Measurements from ENCODE around the gene TJP1.
A peak's percentile ranks its signal among the peaks of the same experiment; 100 is the strongest.
"Not testable (repeated sequence)": the region's sequence is repeated elsewhere in the genome, so short reads cannot be mapped to it uniquely, and the experiment has no call there.

Gene TJP1

GRCh38 chr15:29740692-29741311 is 81.5 kb downstream of the TJP1 start:
- DNase-seq (ENCODE audit: insufficient read length, low spot score) (no peak), FAIRE-seq (no peak)
- TF ChIP-seq POLR2A (IDR thresholded peaks at IDR 0.05; ENCODE audit: low read depth, low read length): no peak

- FAIRE-seq (peak; percentile 100), DNase-seq (ENCODE audit: insufficient read length, low spot score) (peak; percentile 38)
- TF ChIP-seq POLR2A (IDR thresholded peaks at IDR 0.05; ENCODE audit: low read depth, low read length): no peak
Observed at GRCh38 chr15:29736744-29737020, 85.6 kb downstream of the TJP1 start.

GRCh38 chr15:29736012-29736743 is 86.1 kb downstream of the TJP1 start:
- DNase-seq (ENCODE audit: insufficient read length, low spot score) (no peak), FAIRE-seq (no peak)
- TF ChIP-seq POLR2A (IDR thresholded peaks at IDR 0.05; ENCODE audit: low read depth, low read length): no peak

- peak; percentile 38 for FAIRE-seq
- DNase-seq (ENCODE audit: insufficient read length, low spot score): no peak
- TF ChIP-seq POLR2A (IDR thresholded peaks at IDR 0.05; ENCODE audit: low read depth, low read length): no peak
Observed at GRCh38 chr15:29734917-29735572, 87.2 kb downstream of the TJP1 start.

- DNase-seq (ENCODE audit: insufficient read length, low spot score) (no peak), FAIRE-seq (no peak)
- no peak for TF ChIP-seq POLR2A (IDR thresholded peaks at IDR 0.05; ENCODE audit: low read depth, low read length)
Observed at GRCh38 chr15:29731865-29732264, 90.4 kb downstream of the TJP1 start.

- not testable (repeated sequence) for FAIRE-seq
Observed at GRCh38 chr15:29730471-29730870, 91.8 kb downstream of the TJP1 start.

GRCh38 chr15:29728418-29728817 is 93.8 kb downstream of the TJP1 start:
- TF ChIP-seq POLR2A (IDR thresholded peaks at IDR 0.05; ENCODE audit: low read depth, low read length): no peak
- no peak for FAIRE-seq
- no peak for DNase-seq (ENCODE audit: insufficient read length, low spot score)

More at GRCh38 chr15:29730471-29730870, 91.8 kb downstream of the TJP1 start:
- DNase-seq (ENCODE audit: insufficient read length, low spot score): not testable (repeated sequence)

- DNase-seq (ENCODE audit: insufficient read length, low spot score) (no peak), FAIRE-seq (peak; percentile 27)
- TF ChIP-seq POLR2A (IDR thresholded peaks at IDR 0.05; ENCODE audit: low read depth, low read length): no peak
Observed at GRCh38 chr15:29727871-29728270, 94.4 kb downstream of the TJP1 start.

- FAIRE-seq (no peak), DNase-seq (ENCODE audit: insufficient read length, low spot score) (no peak)
- TF ChIP-seq POLR2A (IDR thresholded peaks at IDR 0.05; ENCODE audit: low read depth, low read length): no peak
Observed at GRCh38 chr15:29726553-29726952, 95.7 kb downstream of the TJP1 start.

- DNase-seq (ENCODE audit: insufficient read length, low spot score) (no peak), FAIRE-seq (no peak)
- TF ChIP-seq POLR2A (IDR thresholded peaks at IDR 0.05; ENCODE audit: low read depth, low read length): no peak
Observed at GRCh38 chr15:29724026-29724425, 98.2 kb downstream of the TJP1 start.

GRCh38 chr15:29713784-29714183 is 108.5 kb downstream of the TJP1 start:
- no peak for TF ChIP-seq POLR2A (IDR thresholded peaks at IDR 0.05; ENCODE audit: low read depth, low read length)
- FAIRE-seq: no peak
- DNase-seq (ENCODE audit: insufficient read length, low spot score): no peak

- no peak for TF ChIP-seq POLR2A (IDR thresholded peaks at IDR 0.05; ENCODE audit: low read depth, low read length)
- no peak for DNase-seq (ENCODE audit: insufficient read length, low spot score)
- FAIRE-seq: no peak
Observed at GRCh38 chr15:29712149-29712885, 110.0 kb downstream of the TJP1 start.

GRCh38 chr15:29711531-29711930 is 110.7 kb downstream of the TJP1 start:
- DNase-seq (ENCODE audit: insufficient read length, low spot score) (no peak), FAIRE-seq (no peak)
- TF ChIP-seq POLR2A (IDR thresholded peaks at IDR 0.05; ENCODE audit: low read depth, low read length): no peak

GRCh38 chr15:29708519-29708918 is 113.7 kb downstream of the TJP1 start:
- no peak for DNase-seq (ENCODE audit: insufficient read length, low spot score)
- no peak for FAIRE-seq
- TF ChIP-seq POLR2A (IDR thresholded peaks at IDR 0.05; ENCODE audit: low read depth, low read length): no peak
